GM19193 (cell line): Measurements from ENCODE around the gene ANTXR1.

Source experiments
- POLR2A ChIP-seq: IDR thresholded peaks from 4 replicates; pipeline ENCODE4 v1.6.1; 2011; ENCODE audit not compliant: insufficient read depth, insufficient read length; ENCODE audit errors: extremely low read depth

ANTXR1 gene

GRCh38 chr2:69208023-69208595 lies 195.1 kb downstream of the ANTXR1 start:
- no peak for TF ChIP-seq POLR2A

DNA sequence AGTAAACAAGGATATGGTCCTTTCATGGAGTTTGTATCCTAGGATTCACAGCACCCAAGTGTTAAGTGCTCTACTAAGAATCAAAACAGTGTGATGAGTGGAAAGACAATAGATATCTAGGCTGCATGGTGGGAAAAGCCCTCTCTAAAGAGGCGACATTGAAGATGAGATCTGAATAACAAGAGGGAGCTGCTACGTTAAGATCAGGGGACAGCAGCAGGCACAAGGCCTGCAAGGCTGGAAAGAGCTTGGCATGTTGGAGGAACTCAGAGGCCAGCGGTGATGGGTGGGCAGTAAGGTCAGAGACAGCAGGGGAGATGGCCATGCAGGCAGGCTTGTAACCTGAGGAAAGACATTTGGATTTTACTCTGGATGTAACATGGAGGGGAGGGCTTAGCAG lies 196.5 kb downstream of the ANTXR1 start:
- no peak for TF ChIP-seq POLR2A

GRCh38 chr2:69210385-69210784 lies 197.4 kb downstream of the ANTXR1 start:
- TF ChIP-seq POLR2A, result no peak

- no peak for TF ChIP-seq POLR2A
Measured at GRCh38 chr2:69211048-69211447, 198.1 kb downstream of the ANTXR1 start.

GRCh38 chr2:69211686-69212085 lies 198.7 kb downstream of the ANTXR1 start:
- no peak for TF ChIP-seq POLR2A

- no peak for TF ChIP-seq POLR2A
Measured at GRCh38 chr2:69212238-69213028, 199.5 kb downstream of the ANTXR1 start.

DNA sequence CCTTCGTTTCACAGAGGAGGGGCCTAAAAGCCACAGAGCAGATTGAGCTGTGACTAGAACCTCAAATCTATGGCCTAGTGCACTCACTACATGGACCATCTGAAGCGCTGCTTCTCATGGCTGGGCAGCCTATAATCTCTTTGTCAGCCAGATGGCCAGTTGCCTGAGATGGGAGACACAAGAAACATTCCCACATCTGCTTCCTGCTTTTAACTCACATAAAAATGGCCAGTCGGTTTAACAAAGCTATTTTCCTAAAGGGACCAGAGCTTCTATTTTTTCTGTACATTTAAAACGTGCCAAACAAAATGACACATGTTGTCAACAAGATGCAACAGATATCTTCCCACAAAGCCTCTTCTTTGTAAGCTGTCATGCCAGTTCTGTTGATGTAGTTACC lies 200.2 kb downstream of the ANTXR1 start:
- TF ChIP-seq POLR2A, result no peak

- TF ChIP-seq POLR2A, result no peak
Measured at GRCh38 chr2:69213782-69214181, 200.8 kb downstream of the ANTXR1 start.

GRCh38 chr2:69214898-69215297 lies 201.9 kb downstream of the ANTXR1 start:
- TF ChIP-seq POLR2A, result no peak

DNA sequence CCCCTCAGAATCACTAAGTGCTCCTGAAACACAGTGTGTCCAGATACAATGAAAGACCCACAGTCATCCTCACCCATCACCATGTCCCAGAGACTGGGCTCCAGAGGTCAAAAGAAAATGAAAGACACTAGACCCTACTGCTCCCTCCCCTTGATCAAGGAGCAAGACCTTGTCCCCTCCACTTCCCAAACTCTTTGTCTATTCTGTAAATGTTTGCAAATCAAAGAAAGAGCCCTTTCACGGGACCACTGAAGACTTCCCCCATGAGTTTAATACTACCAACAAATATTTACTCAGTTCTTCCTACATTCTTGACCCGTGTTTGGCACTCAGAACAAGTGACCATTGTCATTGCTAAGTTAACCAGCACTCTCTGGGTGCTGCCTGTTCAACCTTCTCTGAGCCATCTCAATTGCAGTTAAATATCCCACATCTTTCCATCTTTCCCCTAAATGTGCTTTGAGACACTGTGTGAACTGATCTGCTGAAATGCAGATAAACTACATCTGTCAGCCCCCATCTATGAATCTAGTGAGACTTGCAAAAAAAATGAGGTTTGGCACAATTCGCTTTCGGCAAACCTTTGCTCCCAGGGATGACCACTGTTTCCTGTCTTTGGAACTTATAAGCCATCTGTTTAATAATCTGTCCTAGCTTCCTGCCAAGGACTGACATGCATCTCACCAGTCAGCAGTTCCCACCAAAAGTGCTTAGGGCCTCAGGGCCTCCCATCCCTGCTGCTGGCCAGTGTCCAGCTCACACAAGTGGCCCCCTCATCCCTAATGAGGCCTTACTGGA lies 203.8 kb downstream of the ANTXR1 start:
- no peak for TF ChIP-seq POLR2A

DNA sequence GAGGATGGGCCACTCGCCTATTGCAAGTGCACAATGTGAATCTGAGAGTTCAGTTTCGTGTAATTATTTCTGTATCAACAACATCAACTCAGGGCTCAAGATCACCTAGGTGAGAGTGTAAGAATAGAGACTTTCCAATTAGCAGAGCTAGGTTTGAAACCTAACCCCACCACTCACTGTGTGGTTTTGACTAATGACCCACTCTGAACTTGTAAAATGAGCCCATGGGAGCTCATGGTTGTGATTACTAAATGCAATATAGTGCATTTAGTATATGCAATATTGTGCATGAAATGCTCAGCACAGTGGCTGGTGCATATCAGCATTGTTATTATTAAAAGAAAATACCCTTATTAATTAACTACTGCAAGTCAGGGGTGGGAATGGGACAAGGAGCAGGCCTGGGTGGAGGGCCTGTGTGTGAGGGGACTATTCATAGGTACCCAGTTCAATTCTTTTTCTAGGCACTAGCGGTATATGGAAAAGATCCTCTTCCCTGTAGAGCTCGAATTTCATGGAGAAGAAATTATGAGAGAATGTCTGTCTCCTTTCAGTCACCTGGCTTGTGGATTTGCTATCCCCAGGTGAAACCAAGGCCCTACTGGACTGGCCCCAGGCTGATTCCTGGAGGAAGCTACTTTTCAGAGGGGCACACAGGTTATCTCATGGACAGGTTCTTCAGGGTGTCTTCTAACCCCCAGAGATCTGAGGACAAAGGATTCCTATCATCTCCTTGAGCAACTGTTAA lies 204.5 kb downstream of the ANTXR1 start:
- TF ChIP-seq POLR2A, result no peak

GRCh38 chr2:69221512-69221911 lies 208.5 kb downstream of the ANTXR1 start:
- no peak for TF ChIP-seq POLR2A

DNA sequence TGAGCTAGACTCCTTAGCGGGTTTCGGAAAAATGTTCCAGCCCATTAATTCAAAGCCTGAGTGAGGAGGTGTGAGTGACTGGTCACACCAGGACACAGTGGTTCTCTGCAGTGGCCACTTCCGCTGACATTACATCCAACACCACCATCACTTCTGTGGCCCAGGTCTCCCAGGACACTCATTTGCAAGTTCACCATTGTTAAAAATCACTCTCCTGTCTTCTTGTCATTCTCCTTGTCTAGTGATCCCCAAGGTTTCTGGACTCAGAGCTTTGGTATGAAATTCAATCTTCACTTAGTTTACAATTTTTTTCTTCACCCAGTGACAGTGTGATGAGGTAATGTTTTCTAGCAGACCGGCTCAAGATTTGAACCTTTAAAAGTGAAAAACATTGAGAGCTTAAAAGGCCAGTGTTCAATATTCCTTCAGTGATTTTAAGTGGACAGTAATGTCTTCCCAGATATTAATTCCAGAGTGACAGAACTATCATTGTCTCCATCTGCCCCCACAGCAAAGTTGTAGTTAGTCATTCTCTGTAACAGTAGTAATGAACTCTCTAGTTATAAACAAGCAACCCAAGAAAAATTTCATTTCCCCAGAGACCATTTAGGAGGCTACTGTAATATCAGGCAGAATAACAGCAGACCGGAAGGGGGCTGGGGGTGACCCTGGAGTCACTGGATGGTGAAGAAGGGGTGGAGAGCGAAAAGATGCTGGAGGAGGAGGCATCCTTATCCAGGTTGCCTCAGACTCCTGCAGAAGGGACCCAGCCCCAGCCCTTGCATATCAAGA lies 209.2 kb downstream of the ANTXR1 start:
- no peak for TF ChIP-seq POLR2A

DNA sequence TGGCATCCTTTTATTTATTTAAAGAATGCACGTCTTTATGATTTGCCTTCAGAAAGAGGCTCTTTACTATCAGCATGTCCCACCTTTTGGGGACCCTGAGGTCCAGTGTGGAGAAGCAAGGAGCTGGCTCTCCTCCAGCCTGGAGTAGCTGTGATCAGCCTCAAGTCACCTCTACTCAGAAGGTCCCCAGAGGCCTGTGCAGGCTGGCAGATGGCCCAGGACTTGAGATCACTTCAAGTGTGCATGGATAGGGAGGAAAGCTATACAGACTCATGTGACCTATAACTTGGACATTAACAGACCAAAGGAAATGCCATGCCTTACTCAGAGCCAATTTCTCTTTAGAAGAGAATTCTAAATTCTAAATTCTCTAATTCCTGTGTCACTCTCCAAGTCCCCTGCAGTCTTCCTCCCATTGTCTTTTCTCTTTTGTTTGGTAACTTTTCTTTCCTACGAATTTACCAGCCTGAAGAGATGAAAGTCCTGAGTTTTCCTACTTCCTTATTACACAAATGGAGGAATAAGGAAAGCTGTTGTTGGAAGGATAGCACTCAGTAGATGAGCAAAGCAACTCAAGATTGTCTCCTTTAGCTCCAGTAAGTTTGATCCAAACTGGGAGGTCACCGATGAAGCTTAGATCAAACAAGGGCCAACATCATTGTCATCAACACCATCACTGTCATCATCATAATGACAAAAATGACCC lies 210.1 kb downstream of the ANTXR1 start:
- no peak for TF ChIP-seq POLR2A
